Fibroblast of the aortic adventitia (primary cell): ENCODE data around the gene GABBR1. TPM values are rescaled to one million over a fixed set of nuclear protein-coding genes. Genes with fewer than 3 reads are reported as not detected.

Source experiments
- DNase-seq: peaks from one replicate; pipeline ENCODE4 v3.0.0-alpha.2; 2010; ENCODE audit warnings: low read depth
- H3K4me3 ChIP-seq: 2 replicates; pipeline ENCODE4 v1.5.1; 2011; ENCODE audit warnings: low read depth, mild to moderate bottlenecking, control low read depth, low read length, moderate library complexity
- CTCF ChIP-seq: IDR thresholded peaks from 2 replicates; pipeline ENCODE4 v1.5.1; 2011; ENCODE audit warnings: mild to moderate bottlenecking, low read length, control low read depth, inconsistent platforms; ENCODE audit not compliant: insufficient read depth
- total RNA-seq: library from RNA; depleted of rRNA; stranded (reverse); fragments of >200 nt; gene quantifications from 2 replicates; pipeline ENCODE4 v1.2.3, GENCODE V29; 2012; ENCODE audit warnings: low replicate concordance

GABBR1 gene
- total RNA-seq, 1 donor = 11.7 TPM

- DNase-seq = no peak
- no peak for TF ChIP-seq CTCF
- no peak overlapping the region for H3K4me3 ChIP-seq
Measured at GRCh38 chr6:29655658-29656057, 22.7 kb upstream of the GABBR1 start.

- peak; percentile 75 for TF ChIP-seq CTCF
- DNase-seq = peak; percentile 84
- H3K4me3 ChIP-seq = no peak overlapping the region
Measured at GRCh38 chr6:29653452-29654038, 20.6 kb upstream of the GABBR1 start.

- no peak for TF ChIP-seq CTCF
- DNase-seq = no peak
- no peak overlapping the region for H3K4me3 ChIP-seq
Measured at GRCh38 chr6:29652198-29652584, 19.2 kb upstream of the GABBR1 start.

- peak; percentile 62 for TF ChIP-seq CTCF
- DNase-seq = peak; percentile 53
- H3K4me3 ChIP-seq = no peak overlapping the region
Measured at GRCh38 chr6:29651413-29652197, 18.6 kb upstream of the GABBR1 start.

- peak; percentile 97 for DNase-seq
- peak; percentile 93 for TF ChIP-seq CTCF
- peak overlapping the region; percentile 68 for H3K4me3 ChIP-seq
Measured at GRCh38 chr6:29649701-29650673, 17.0 kb upstream of the GABBR1 start.

- DNase-seq = peak; percentile 61
- TF ChIP-seq CTCF = peak; percentile 84
- H3K4me3 ChIP-seq = no peak overlapping the region
Measured at GRCh38 chr6:29647927-29648642, 15.1 kb upstream of the GABBR1 start.
